GM18526 (cell line): ENCODE data around the gene TBK1.

Experiments
- POLR2A ChIP-seq: IDR thresholded peaks from 3 replicates; pipeline ENCODE4 v1.6.1; 2011; ENCODE audit not compliant: insufficient read length; ENCODE audit errors: extremely low read depth

The TBK1 gene

GRCh38 chr12:64470495-64470894 lies 18.6 kb downstream of the TBK1 start:
- TF ChIP-seq POLR2A: no peak

- TF ChIP-seq POLR2A: no peak
These were observed 21.3 kb downstream of the TBK1 start for GRCh38 chr12:64473176-64473575.

DNA sequence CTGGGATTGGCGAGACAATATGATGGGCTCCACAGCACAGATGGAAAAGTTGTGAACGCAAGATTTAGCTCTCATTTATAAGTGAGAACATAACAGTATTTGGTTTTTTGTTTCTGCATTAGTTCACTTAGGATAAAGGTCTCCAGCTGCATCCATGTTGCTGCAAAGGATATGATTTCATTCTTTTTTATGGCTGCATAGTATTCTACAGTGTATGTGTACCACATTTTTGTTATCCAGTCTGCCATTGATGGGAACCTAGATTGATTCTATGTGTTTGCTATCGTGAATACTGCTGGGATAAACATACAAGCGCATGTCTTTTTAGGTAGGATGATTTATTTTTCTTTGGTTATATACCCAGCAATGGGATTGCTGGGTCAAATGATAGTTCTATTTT lies 23.6 kb downstream of the TBK1 start:
- TF ChIP-seq POLR2A: no peak

GRCh38 chr12:64476844-64477243 lies 24.9 kb downstream of the TBK1 start:
- no peak for TF ChIP-seq POLR2A

- no peak for TF ChIP-seq POLR2A
These were observed 26.7 kb downstream of the TBK1 start for GRCh38 chr12:64478661-64479060.

GRCh38 chr12:64480148-64480547 lies 28.2 kb downstream of the TBK1 start:
- TF ChIP-seq POLR2A: no peak

DNA sequence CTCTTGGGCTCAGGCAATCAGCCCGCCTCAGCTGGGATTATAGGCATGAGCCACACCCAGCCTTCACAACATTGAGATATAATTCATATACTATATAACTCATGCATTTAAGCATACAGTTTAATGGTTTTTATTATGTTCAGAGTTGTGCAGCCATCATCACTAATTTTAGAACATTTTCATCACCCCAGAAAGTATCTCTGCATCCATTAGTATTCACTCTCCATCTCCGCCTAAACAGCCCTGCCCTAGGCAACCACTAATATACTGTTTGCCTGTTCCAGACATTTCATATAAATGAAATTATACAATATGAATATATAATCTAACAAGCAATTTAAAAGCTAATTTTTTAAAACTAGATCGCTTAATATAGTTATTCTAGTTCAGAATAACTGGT lies 34.7 kb downstream of the TBK1 start:
- no peak for TF ChIP-seq POLR2A

DNA sequence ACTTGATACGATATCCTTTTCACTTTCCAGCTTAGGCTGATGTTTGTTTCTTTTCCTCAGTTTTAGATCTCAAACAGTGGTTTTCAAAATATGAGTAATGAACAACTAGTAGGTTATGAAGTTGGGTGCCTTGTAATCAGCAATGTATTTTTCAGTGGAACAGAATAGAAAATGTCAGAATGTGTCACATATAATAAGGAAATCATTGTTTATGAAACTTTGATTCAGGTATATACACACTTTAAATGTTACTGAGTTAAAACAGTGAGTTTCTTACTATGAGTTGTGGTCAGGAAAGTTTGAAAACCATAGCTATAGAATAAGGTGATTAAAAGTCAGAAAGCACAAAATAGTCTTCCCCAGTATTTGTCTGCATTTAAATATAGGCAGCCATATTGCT lies 39.8 kb downstream of the TBK1 start:
- no peak for TF ChIP-seq POLR2A

GRCh38 chr12:64493513-64493912 lies 41.6 kb downstream of the TBK1 start:
- no peak for TF ChIP-seq POLR2A

DNA sequence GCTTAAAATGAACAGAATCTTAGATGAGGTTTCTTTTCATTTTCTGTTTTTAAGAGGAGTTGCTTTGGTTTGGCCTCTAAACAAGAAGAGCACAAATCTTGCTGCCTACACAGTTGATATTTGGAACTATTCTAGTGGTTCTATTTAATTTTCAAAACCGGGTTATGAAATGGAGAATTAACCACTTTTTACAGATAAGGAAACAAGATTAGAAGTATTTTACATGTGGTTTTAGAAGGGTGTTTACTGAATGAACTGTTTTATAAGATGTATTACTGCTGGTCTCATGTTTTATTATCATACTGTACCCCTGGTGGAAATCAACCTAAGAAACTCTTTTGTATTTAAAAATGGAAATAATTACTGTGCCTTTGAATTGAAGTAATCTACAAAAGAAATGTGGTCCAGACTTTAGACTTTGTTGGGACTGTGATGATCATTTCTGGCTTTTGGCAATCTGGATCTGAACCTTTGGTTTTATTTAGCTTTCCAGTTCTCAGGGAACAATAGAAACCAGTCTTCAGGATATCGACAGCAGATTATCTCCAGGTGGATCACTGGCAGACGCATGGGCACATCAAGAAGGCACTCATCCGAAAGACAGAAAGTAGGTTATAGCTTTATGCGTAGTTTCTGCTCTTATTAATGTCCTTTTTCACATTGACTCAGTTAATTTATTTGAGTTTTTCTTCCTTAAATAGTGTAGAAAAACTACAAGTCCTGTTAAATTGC lies 43.2 kb downstream of the TBK1 start:
- no peak for TF ChIP-seq POLR2A

DNA sequence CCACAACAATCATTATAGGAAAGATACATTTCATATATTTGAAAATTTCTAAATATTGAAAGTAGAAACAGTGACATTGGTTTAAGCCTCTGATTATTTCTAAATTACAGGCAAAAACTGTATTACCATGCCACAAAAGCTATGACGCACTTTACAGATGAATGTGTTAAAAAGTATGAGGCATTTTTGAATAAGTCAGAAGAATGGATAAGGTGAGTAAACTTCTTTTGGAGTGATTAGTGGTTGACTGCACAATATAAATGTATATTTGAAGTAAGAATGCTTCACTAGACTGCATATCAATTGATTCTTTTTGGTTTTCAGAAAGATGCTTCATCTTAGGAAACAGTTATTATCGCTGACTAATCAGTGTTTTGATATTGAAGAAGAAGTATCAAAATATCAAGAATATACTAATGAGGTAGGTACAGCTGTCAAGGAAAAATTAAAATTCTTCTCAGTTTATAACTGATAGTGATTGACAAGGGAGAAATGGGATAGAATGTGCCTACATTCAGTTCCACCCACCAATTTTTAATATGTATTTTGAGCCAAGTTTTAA lies 45.0 kb downstream of the TBK1 start:
- no peak for TF ChIP-seq POLR2A

DNA sequence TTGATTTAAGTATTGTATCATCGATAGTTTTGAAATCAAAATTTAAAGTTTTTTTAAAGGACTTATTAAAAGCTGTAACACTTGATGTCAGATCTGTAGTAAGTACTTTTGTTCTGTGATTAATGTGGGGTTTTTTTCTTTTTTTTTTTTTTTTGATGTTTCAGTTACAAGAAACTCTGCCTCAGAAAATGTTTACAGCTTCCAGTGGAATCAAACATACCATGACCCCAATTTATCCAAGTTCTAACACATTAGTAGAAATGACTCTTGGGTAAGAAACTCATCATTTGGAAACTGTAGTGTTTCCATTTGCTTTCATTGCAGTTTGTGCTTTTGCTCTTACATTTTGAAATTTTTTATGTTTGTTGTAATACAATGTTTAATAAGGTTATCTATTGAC lies 45.6 kb downstream of the TBK1 start:
- no peak for TF ChIP-seq POLR2A

- no peak for TF ChIP-seq POLR2A
These were observed 46.0 kb downstream of the TBK1 start for GRCh38 chr12:64497903-64498302.

- no peak for TF ChIP-seq POLR2A
These were observed 48.5 kb downstream of the TBK1 start for GRCh38 chr12:64500394-64500793.

DNA sequence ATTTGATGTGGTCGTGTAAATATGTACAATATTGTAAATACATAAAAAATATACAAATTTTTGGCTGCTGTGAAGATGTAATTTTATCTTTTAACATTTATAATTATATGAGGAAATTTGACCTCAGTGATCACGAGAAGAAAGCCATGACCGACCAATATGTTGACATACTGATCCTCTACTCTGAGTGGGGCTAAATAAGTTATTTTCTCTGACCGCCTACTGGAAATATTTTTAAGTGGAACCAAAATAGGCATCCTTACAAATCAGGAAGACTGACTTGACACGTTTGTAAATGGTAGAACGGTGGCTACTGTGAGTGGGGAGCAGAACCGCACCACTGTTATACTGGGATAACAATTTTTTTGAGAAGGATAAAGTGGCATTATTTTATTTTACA lies 49.6 kb downstream of the TBK1 start:
- no peak for TF ChIP-seq POLR2A

- no peak for TF ChIP-seq POLR2A
These were observed 55.0 kb downstream of the TBK1 start for GRCh38 chr12:64506955-64507354.

GRCh38 chr12:64510667-64511066 lies 58.7 kb downstream of the TBK1 start:
- no peak for TF ChIP-seq POLR2A
